GM23248 (cell line): ENCODE results near the gene LYPD3. TPM values are rescaled to one million over a fixed set of nuclear protein-coding genes. Genes with fewer than 3 reads are reported as not detected.

Experiments
- DNase-seq: peaks from one replicate; pipeline ENCODE4 v3.0.0-alpha.2; 2015
- H2AFZ ChIP-seq: fragments of 200-600 bp; sonication (generic); 2 replicates; pipeline ENCODE4 v1.6.1; 2016; ENCODE audit warnings: antibody characterized with exemption
- H3F3A ChIP-seq: fragments of 200-600 bp; sonication (generic); 2 replicates; pipeline ENCODE4 v1.6.1; 2016; ENCODE audit warnings: mild to moderate bottlenecking, antibody characterized with exemption, mixed run types; ENCODE audit not compliant: insufficient read depth
- H3K27ac ChIP-seq: fragments of 200-600 bp; sonication (generic); 2 replicates; pipeline ENCODE4 v1.5.1; 2016; ENCODE audit warnings: mild to moderate bottlenecking
- H3K27me3 ChIP-seq: fragments of 200-600 bp; sonication (generic); replicated peaks from 2 replicates; pipeline ENCODE4 v1.6.1; 2016; ENCODE audit warnings: mild to moderate bottlenecking; ENCODE audit not compliant: insufficient read depth
- H3K36me3 ChIP-seq: fragments of 200-600 bp; sonication (generic); 2 replicates; pipeline ENCODE4 v1.6.1; 2016; ENCODE audit warnings: low read depth, mild to moderate bottlenecking
- H3K4me1 ChIP-seq: fragments of 200-600 bp; sonication (generic); 2 replicates; pipeline ENCODE4 v1.6.1; 2016; ENCODE audit warnings: mild to moderate bottlenecking; ENCODE audit not compliant: insufficient read depth
- H3K4me2 ChIP-seq: fragments of 200-600 bp; sonication (generic); one replicate; pipeline ENCODE4 v1.6.1; 2016; ENCODE audit warnings: mild to moderate bottlenecking; ENCODE audit not compliant: unreplicated experiment
- H3K4me3 ChIP-seq: fragments of 200-600 bp; sonication (generic); 2 replicates; pipeline ENCODE4 v1.5.1; 2016; ENCODE audit warnings: mild to moderate bottlenecking
- H3K79me2 ChIP-seq: fragments of 200-600 bp; sonication (generic); 2 replicates; pipeline ENCODE4 v1.6.1; 2016; ENCODE audit warnings: mild to moderate bottlenecking; ENCODE audit not compliant: insufficient read depth
- H3K9ac ChIP-seq: fragments of 200-600 bp; sonication (generic); 2 replicates; pipeline ENCODE4 v1.6.1; 2016; ENCODE audit warnings: mild to moderate bottlenecking
- H3K9me2 ChIP-seq: fragments of 200-600 bp; sonication (generic); 2 replicates; pipeline ENCODE4 v1.6.1; 2016; ENCODE audit warnings: mixed run types, mild to moderate bottlenecking, moderate library complexity; ENCODE audit not compliant: insufficient read depth
- H3K9me3 ChIP-seq: fragments of 200-600 bp; sonication (generic); one replicate; pipeline ENCODE4 v1.6.1; 2017; ENCODE audit warnings: low read depth
- H4K20me1 ChIP-seq: fragments of 200-600 bp; sonication (generic); 2 replicates; pipeline ENCODE4 v1.6.0; 2016; ENCODE audit not compliant: insufficient read depth
- EZH2 ChIP-seq: fragments of 200-600 bp; sonication (generic); IDR thresholded peaks from 2 replicates; pipeline ENCODE4 v1.6.1; 2018; ENCODE audit warnings: antibody characterized with exemption, mild to moderate bottlenecking; ENCODE audit not compliant: insufficient read depth, poor library complexity, severe bottlenecking
- EZH2phosphoT487 ChIP-seq: fragments of 200-600 bp; sonication (generic); IDR thresholded peaks from 2 replicates; pipeline ENCODE4 v1.6.1; 2018; ENCODE audit warnings: antibody characterized with exemption, moderate library complexity, mild to moderate bottlenecking, low read depth; ENCODE audit not compliant: insufficient read depth
- WGBS, 2 experiments: methylation state at CpG; one replicate each; pipeline ENCODE4 v1.1.6; 2015 to 2017; ENCODE audit warnings: low lambda C conversion rate in 2 of 2, low coverage in 1 of 2; ENCODE audit errors: missing lambda C conversion rate in 2 of 2; 5-methylcytosine and 5-hydroxymethylcytosine counted together
- in situ Hi-C: fragments of 300-500 bp; cut with MboI; formaldehyde crosslinking; loops from 2 replicates; pipeline ENCODE4 v1.15.0; 2020
- polyA plus RNA-seq: library from polyadenylated mRNA; unstranded; fragments of >200 nt; fragmentation: Nextera tagmentation; extraction: Ambion mirVana; gene quantifications from 2 replicates; pipeline ENCODE4 v1.2.1, GENCODE V29; 2016
- total RNA-seq: library from RNA; depleted of rRNA; stranded (reverse); fragments of >200 nt; shearing (Covaris generic); gene quantifications from 2 replicates; pipeline ENCODE4 v1.2.3, GENCODE V29; 2014

LYPD3 gene
- total and polyA plus RNA-seq, 2 experiments from 2014 or later, result 0.28 TPM; not detected in 1

DNA sequence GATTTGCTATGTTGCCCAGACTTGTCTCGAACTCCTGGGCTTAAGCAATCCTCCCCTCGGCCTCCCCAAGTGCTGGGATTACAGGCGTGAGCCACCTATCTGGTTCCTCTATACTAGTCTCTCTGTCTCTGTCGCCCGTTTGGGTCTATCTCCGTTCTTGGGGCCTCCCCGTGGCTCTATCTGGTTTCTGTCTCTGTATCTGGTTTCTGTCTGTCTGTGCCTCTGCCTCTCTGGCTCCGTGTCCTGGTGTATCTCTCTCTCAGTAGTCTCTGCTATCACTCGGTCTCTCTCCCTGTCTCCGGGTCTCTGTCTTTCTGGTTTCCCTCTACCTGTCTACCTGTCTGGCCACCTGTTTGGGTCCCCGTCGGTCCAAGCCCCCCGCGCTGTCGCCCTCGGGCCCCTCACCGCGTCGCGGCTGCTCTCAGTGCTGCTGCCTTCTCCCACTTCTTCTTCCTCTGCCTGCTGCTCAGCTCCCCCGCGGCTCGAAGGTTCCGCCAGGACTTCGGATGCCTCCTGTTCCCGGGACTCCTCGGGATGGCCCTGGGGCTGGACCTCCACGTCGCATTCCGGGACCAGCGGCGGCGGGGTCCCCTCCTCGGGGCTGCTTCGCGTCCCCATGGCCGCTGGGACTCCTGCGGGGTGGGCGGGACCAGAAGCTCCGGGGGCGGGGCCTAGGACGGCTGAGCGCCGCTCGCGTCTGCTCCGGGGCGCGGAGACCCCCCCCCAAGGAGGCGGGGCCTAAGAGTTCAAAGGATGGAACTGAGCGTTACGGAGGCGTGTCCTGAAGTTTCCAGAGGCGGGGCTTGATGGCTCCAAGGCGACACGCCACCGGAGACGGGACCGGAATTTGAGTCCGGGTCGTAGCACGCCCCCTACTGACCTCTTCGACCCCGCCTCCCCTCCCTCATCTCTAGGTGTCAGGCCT is 38.4 kb upstream of the LYPD3 start:
- 2% methylated on average over 42 to 61 of the region's 64 CpGs for WGBS, 2 experiments
- peak; percentile 96 for DNase-seq
- H3K79me2 ChIP-seq, result no peaks in the 10 kb centered on the region

DNA sequence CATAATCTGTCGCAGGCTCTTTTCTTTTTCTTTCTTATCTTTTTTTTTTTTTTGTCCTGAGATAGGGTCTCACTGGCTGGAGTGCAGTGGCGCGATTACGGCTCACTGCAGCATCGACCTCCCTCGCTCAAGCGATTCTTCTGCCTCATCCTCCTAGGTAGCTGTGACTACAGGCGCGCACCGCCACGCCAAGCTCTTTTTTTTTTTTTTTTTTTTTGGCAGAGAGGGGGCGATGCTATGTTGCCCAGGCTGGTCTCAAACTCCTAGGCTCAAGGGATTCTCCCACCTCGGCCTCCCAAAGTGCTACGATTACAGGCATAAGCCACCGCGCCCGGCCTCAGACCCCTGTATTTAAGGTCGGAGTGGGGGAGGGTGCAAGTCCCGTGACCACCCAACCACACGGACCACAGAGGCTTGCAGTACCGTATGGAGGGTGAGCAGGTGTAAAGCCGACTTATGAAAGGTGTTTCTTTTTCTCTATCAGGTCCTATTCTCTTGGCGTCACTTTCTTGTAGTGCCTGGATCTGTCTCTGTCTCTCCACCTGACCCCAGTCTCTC is 37.1 kb upstream of the LYPD3 start:
- Histone ChIP-seq H3K36me3 (peaks cover 5% of the 10 kb centered on the region; the same call in 1 of the 2 replicates), H3K4me1 (no peaks in the 10 kb centered on the region), H3K27me3 (no peaks in the 10 kb centered on the region), H3K27ac (no peak overlapping the region), H3F3A (peaks cover 18% of the 10 kb centered on the region), H4K20me1 (no peaks in the 10 kb centered on the region), H2AFZ (no peak overlapping the region), H3K4me3 (no peak overlapping the region), H3K79me2 (no peaks in the 10 kb centered on the region), H3K9me3 (no peaks in the 10 kb centered on the region), H3K9ac (no peak overlapping the region), H3K9me2 (no peaks in the 10 kb centered on the region), H3K4me2 (peak overlapping the region; percentile 80)
- no peak for DNase-seq
- in situ Hi-C loops, result no loop called here
- TF ChIP-seq EZH2phosphoT487 (no peak), EZH2 (no peak)
- 89 to 96% methylated on average over 21 to 23 of the region's 23 CpGs for WGBS, 2 experiments

More for the DNA sequence above, 38.4 kb upstream of the LYPD3 start:
- Histone ChIP-seq H3K9me2 (no peaks in the 10 kb centered on the region), H3K4me1 (no peaks in the 10 kb centered on the region), H3F3A (peaks cover 20% of the 10 kb centered on the region), H3K27me3 (no peaks in the 10 kb centered on the region), H3K4me2 (peak overlapping the region; percentile 80), H3K27ac (peak overlapping the region; percentile 30), H3K9ac (peak overlapping the region; percentile 70), H2AFZ (peak overlapping the region; percentile 74), H3K4me3 (peak overlapping the region; percentile 73), H3K36me3 (peaks cover 9% of the 10 kb centered on the region; the same call in 1 of the 2 replicates), H3K9me3 (no peaks in the 10 kb centered on the region), H4K20me1 (no peaks in the 10 kb centered on the region)
- in situ Hi-C loops, result no loop called here
- TF ChIP-seq EZH2 (no peak), EZH2phosphoT487 (no peak)

DNA sequence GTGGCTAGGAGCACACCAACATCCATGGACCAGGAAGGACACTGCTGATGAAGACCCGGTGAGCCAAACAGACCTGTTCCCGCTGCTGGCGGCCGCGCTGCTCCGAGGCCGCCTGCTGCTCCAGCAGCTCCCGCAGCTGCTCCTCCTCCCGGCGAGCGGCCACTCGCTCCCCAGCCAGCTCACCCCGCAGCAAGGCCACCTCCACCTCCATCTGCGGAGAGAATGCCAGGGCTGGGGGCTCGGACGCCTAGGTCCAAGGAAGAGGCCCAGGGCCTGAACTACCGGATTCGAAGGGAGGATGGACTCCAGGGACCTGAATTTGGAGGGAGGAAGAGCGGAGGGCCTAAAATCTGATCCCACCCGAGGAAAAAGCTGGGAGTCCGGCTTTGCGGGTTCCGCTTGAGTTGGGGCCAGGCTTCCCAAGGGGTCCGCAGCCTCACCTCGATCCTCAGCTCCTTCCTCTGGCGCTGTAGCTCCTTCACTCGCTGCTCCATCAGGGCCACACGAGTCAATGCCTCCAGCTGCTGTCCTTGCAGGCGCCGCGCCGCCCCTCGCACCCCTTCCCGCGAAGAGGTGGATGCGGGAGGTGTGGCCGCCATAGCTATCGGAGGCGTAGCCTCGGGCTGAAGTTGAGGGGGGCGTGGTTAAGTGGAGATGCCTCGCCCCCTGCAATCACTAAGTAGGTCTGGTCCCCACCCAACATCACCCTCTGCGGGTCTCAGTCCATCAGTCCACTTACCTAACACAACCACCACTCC is 36.4 kb upstream of the LYPD3 start:
- DNase-seq, result no peak
- no peak overlapping the region for H2AFZ ChIP-seq
- no peaks in the 10 kb centered on the region for H3K9me2 ChIP-seq
- 85 to 90% methylated on average over 32 to 43 of the region's 43 CpGs for WGBS, 2 experiments
- H3K27me3 ChIP-seq, result no peaks in the 10 kb centered on the region
- no peak overlapping the region for H3K4me2 ChIP-seq
- H3K4me3 ChIP-seq, result no peak overlapping the region
- in situ Hi-C loops, result no loop called here
- no peaks in the 10 kb centered on the region for H4K20me1 ChIP-seq
- no peaks in the 10 kb centered on the region for H3K4me1 ChIP-seq
- H3K9me3 ChIP-seq, result no peaks in the 10 kb centered on the region
- no peak for TF ChIP-seq EZH2
- no peak for TF ChIP-seq EZH2phosphoT487
- H3K79me2 ChIP-seq, result no peaks in the 10 kb centered on the region
- peaks cover 5% of the 10 kb centered on the region; the same call in 1 of the 2 replicates for H3K36me3 ChIP-seq
- no peak overlapping the region for H3K27ac ChIP-seq
- no peak overlapping the region for H3K9ac ChIP-seq
- H3F3A ChIP-seq, result peaks cover 18% of the 10 kb centered on the region

DNA sequence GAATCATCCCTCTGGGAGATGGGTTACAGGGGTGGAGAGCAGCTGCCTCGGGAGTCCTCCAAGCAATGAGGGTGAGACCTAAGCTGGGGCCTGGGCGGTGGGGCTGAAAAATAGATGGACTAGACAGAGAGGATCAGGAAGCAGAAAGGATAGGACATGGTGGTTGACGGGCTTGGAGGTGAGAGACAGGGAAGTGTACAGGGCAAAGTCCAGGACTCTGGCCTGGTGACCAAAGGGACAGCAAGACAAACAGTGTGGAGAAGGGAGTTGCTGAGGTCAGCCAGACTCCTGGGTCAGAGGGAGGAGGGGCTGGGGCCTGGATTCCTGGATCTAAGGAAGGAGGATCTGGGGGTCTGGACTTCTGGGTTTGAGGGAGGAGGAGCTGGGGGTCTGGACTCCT is 33.6 kb upstream of the LYPD3 start:
- Histone ChIP-seq H3K36me3 (no peaks in the 10 kb centered on the region), H3K4me3 (no peak overlapping the region), H3K4me2 (no peak overlapping the region), H3K79me2 (no peaks in the 10 kb centered on the region), H3K27ac (no peak overlapping the region), H3K9ac (no peak overlapping the region), H3F3A (no peaks in the 10 kb centered on the region), H4K20me1 (no peaks in the 10 kb centered on the region), H3K9me3 (no peaks in the 10 kb centered on the region), H2AFZ (no peak overlapping the region), H3K27me3 (no peaks in the 10 kb centered on the region), H3K9me2 (no peaks in the 10 kb centered on the region), H3K4me1 (no peaks in the 10 kb centered on the region)
- in situ Hi-C loops, result no loop called here
- TF ChIP-seq EZH2, result no peak
- no peak for TF ChIP-seq EZH2phosphoT487
- whole genome bisulfite sequencing, 2 experiments, result 74 to 88% methylated on average over 3 of the region's 3 CpGs
- DNase-seq, result no peak
